ENCODE results near the gene ZNRD2. TPM values are rescaled to one million over a fixed set of nuclear protein-coding genes. Genes with fewer than 3 reads are reported as not detected.

ZNRD2 gene
- total and polyA plus RNA-seq, 10 of the 15 experiments (the other 5 are each of a cell fraction or from before 2014, with no cell fraction given): 7.9 to 111 (median 55.4) TPM

DNA sequence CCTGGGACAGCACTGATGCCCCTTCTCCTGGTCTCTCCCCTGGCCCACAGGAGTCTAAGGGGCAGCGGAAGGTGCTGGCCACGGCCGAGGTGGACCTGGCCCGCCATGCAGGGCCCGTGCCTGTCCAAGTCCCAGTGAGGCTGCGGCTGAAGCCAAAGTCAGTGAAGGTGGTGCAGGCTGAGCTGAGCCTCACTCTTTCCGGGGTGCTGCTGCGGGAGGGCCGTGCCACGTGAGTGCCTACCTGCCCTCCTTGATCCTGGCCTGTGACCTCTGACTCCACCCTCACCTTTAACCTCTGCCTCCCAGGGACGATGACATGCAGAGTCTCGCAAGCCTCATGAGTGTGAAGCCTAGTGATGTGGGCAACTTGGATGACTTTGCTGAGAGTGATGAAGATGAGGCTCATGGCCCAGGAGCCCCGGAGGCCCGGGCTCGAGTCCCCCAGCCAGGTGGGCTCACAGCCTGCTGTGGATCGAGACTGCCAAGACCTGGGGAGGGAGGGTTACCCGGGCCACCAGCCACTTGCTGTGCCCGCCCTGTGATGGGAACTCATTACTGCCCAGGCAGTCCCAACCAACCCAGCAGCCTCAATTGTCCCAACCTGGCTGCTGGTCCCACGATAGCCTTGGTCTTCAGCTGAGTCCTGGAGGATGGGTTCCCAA is 9.9 kb downstream of the ZNRD2 start:
- Histone ChIP-seq H3K9ac (ENCODE audit: control insufficient read depth, insufficient read depth, low read length) (no peak overlapping the region), H3K9me3 (replicated peaks; ENCODE audit: control insufficient read depth, insufficient read depth, low read length) (no peaks in the 10 kb centered on the region), H3K4me1 (ENCODE audit: control insufficient read depth, insufficient read depth, low read length) (peaks cover 13% of the 10 kb centered on the region), H3K4me2 (ENCODE audit: control insufficient read depth, insufficient read depth) (no peak overlapping the region), H3K36me3 (ENCODE audit: control insufficient read depth in 2 of 2, insufficient read depth in 2 of 2, low read length in 1 of 2) (peaks cover 9 to 17% of the 10 kb centered on the region in 2 experiments; a peak in 3 of 4 replicates), H3K27me3 (replicated peaks in 1 of 2; ENCODE audit: control insufficient read depth in 2 of 2, insufficient read depth in 2 of 2, low read length in 1 of 2) (no peaks in the 10 kb centered on the region), H4K20me1 (ENCODE audit: control insufficient read depth, insufficient read depth) (no peaks in the 10 kb centered on the region; the same call in 1 of the 2 replicates), H2AFZ (ENCODE audit: control insufficient read depth, low read depth, low read length) (no peak overlapping the region), H3K79me2 (ENCODE audit: control insufficient read depth, insufficient read depth, low read length) (peaks cover 38% of the 10 kb centered on the region), H3K4me3 (no peak overlapping the region), H3K27ac (ENCODE audit: control insufficient read depth, insufficient read depth) (no peak overlapping the region)
- ATAC-seq (no peak), FAIRE-seq (no peak), DNase-seq (ENCODE audit: low read depth, low spot score) (no peak)
- SMC1A ChIA-PET (ENCODE audit: uncharacterized antibody, unreplicated experiment): no interaction called here
- POLR2A ChIA-PET: interaction anchor here (0.6 kb wide), 1 partner anchor 209 kb away, joined by 4 read pairs; no protein-coding TSS in a partner anchor
- in situ Hi-C loops (cut with MboI): no loop called here
- TF ChIP-seq POLR2A (IDR thresholded peaks at IDR 0.05; ENCODE audit: low read depth, low read length): peak; percentile 23; the same call in 1 of the 2 replicates
- TF ChIP-seq NR2F1 (conservative IDR thresholded peaks at IDR 0.05): peak; percentile 33; the same call in 1 of the 2 replicates
- no peak for TF ChIP-seq WRNIP1 (IDR thresholded peaks at IDR 0.05; ENCODE audit: borderline replicate concordance, low read depth, low read length)
- intact Hi-C loops (cut with micrococcal nuclease; ENCODE audit: unreplicated experiment): no loop called here
- CTCF ChIA-PET: interaction anchor here (0.8 to 5.7 kb wide), 2 partner anchors 8 to 10 kb away, joined by 3 to 130 read pairs; partner anchors contain the start of gene ZNRD2
- no TSS peak for BruUV-seq (replicated peaks)
- RAD21 ChIA-PET (ENCODE audit: unreplicated experiment): no interaction called here
- 97% methylated on average over 19 of the region's 19 CpGs for WGBS (ENCODE audit: insufficient coverage, insufficient replicate concordance, low lambda C conversion rate, missing lambda C conversion rate)

DNA sequence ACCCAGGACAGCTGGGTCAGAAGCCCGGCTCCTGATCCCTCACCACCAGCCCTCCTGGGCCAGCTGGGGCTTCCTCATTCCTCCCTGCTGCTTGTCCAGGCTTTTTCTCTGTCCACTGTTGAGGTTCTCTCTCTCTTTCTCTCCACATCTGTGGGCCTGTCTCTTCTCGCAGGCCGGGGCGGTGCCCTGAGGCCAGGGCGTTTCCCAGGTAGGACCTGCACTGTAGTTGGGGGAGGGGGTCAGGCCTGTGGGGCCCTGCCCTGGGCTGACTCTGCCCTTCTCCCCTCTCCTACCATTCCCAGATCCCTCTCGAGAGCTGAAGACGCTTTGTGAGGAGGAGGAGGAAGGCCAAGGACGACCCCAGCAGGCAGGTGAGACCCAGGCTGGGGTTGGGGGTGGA is 10.5 kb downstream of the ZNRD2 start:
- no peak overlapping the region for H3K9ac ChIP-seq (ENCODE audit: control insufficient read depth, insufficient read depth, low read length)
- in situ Hi-C loops (cut with MboI): no loop called here
- no peak for ATAC-seq
- TF ChIP-seq CHD2 (IDR thresholded peaks at IDR 0.05; ENCODE audit: borderline replicate concordance, low read depth, low read length): no peak
- TF ChIP-seq, protein P1, sequence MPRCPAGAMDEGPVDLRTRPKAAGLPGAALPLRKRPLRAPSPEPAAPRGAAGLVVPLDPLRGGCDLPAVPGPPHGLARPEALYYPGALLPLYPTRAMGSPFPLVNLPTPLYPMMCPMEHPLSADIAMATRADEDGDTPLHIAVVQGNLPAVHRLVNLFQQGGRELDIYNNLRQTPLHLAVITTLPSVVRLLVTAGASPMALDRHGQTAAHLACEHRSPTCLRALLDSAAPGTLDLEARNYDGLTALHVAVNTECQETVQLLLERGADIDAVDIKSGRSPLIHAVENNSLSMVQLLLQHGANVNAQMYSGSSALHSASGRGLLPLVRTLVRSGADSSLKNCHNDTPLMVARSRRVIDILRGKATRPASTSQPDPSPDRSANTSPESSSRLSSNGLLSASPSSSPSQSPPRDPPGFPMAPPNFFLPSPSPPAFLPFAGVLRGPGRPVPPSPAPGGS (IDR thresholded peaks at IDR 0.05; ENCODE audit: borderline replicate concordance, insufficient read depth, low read depth, low read length, poor library complexity, severe bottlenecking): no peak
- TF ChIP-seq, protein P2, sequence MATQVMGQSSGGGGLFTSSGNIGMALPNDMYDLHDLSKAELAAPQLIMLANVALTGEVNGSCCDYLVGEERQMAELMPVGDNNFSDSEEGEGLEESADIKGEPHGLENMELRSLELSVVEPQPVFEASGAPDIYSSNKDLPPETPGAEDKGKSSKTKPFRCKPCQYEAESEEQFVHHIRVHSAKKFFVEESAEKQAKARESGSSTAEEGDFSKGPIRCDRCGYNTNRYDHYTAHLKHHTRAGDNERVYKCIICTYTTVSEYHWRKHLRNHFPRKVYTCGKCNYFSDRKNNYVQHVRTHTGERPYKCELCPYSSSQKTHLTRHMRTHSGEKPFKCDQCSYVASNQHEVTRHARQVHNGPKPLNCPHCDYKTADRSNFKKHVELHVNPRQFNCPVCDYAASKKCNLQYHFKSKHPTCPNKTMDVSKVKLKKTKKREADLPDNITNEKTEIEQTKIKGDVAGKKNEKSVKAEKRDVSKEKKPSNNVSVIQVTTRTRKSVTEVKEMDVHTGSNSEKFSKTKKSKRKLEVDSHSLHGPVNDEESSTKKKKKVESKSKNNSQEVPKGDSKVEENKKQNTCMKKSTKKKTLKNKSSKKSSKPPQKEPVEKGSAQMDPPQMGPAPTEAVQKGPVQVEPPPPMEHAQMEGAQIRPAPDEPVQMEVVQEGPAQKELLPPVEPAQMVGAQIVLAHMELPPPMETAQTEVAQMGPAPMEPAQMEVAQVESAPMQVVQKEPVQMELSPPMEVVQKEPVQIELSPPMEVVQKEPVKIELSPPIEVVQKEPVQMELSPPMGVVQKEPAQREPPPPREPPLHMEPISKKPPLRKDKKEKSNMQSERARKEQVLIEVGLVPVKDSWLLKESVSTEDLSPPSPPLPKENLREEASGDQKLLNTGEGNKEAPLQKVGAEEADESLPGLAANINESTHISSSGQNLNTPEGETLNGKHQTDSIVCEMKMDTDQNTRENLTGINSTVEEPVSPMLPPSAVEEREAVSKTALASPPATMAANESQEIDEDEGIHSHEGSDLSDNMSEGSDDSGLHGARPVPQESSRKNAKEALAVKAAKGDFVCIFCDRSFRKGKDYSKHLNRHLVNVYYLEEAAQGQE (IDR thresholded peaks at IDR 0.05; ENCODE audit: low read depth, low read length): no peak
- H3K27me3 ChIP-seq (replicated peaks in 1 of 2; ENCODE audit: control insufficient read depth in 2 of 2, insufficient read depth in 2 of 2, low read length in 1 of 2): no peaks in the 10 kb centered on the region
- H4K20me1 ChIP-seq (ENCODE audit: control insufficient read depth, insufficient read depth): no peaks in the 10 kb centered on the region; the same call in 1 of the 2 replicates
- no peak overlapping the region for H3K4me2 ChIP-seq (ENCODE audit: control insufficient read depth, insufficient read depth)
- no peaks in the 10 kb centered on the region for H3K9me3 ChIP-seq (replicated peaks; ENCODE audit: control insufficient read depth, insufficient read depth, low read length)
- no peak for DNase-seq (ENCODE audit: low read depth, low spot score)
- H3K27ac ChIP-seq (ENCODE audit: control insufficient read depth, insufficient read depth): no peak overlapping the region
- intact Hi-C loops (cut with micrococcal nuclease; ENCODE audit: unreplicated experiment): no loop called here
- BruUV-seq (replicated peaks): no TSS peak
- FAIRE-seq: no peak
- peaks cover 10 to 17% of the 10 kb centered on the region in 2 experiments; a peak in 3 of 4 replicates for H3K36me3 ChIP-seq (ENCODE audit: control insufficient read depth in 2 of 2, insufficient read depth in 2 of 2, low read length in 1 of 2)
- H2AFZ ChIP-seq (ENCODE audit: control insufficient read depth, low read depth, low read length): no peak overlapping the region
- ChIA-PET CTCF (no interaction called here), SMC1A (ENCODE audit: uncharacterized antibody, unreplicated experiment) (no interaction called here), RAD21 (ENCODE audit: unreplicated experiment) (no interaction called here), POLR2A (interaction anchor here (0.5 kb wide), 1 partner anchor 131 kb away, joined by 3 read pairs; no protein-coding TSS in a partner anchor)
- peaks cover 33% of the 10 kb centered on the region for H3K79me2 ChIP-seq (ENCODE audit: control insufficient read depth, insufficient read depth, low read length)
- peaks cover 18% of the 10 kb centered on the region for H3K4me1 ChIP-seq (ENCODE audit: control insufficient read depth, insufficient read depth, low read length)
- no peak overlapping the region for H3K4me3 ChIP-seq
- 97% methylated on average over 8 of the region's 8 CpGs for whole genome bisulfite sequencing (ENCODE audit: insufficient coverage, insufficient replicate concordance, low lambda C conversion rate, missing lambda C conversion rate)
